ENCODE measurements around the gene CNOT4. TPM values are rescaled to one million over a fixed set of nuclear protein-coding genes. Genes with fewer than 3 reads are reported as not detected.
A peak's percentile ranks its signal among the peaks of the same experiment; 100 is the strongest.

CNOT4 gene
- total RNA-seq, 2 experiments from 2014 or later, result 24.0 to 29.8 TPM

- Histone ChIP-seq H3K9me3 (ENCODE audit: control insufficient read depth in 1 of 2, insufficient read depth in 1 of 2, low read length in 2 of 2) (no peaks in the 10 kb centered on the region), H3K4me1 (ENCODE audit: insufficient read depth, low read length) (peaks cover 7% of the 10 kb centered on the region), H3K4me3 (ENCODE audit: low read length) (no peak overlapping the region), H3K27ac (ENCODE audit: low read depth in 1 of 2, low read length in 2 of 2) (no peak overlapping the region), H3K27me3 (ENCODE audit: control insufficient read depth in 1 of 2, insufficient read depth in 2 of 2, low read length in 2 of 2) (no peaks in the 10 kb centered on the region), H3K36me3 (ENCODE audit: insufficient read depth, low read length) (peaks cover 2% of the 10 kb centered on the region)
- ChIA-PET CTCF (no interaction called here), POLR2A (no interaction called here)
- TF ChIP-seq CTCF (IDR thresholded peaks at IDR 0.05), result no peak
- Mint-ChIP-seq H3K36me3 (ENCODE audit: low read depth) (peaks cover 37% of the 10 kb centered on the region), H3K4me1 (ENCODE audit: low read depth) (peaks cover 48% of the 10 kb centered on the region), H3K4me3 (no peak overlapping the region), H3K27ac (peak overlapping the region; percentile 61), H3K9me3 (no peaks in the 10 kb centered on the region), H3K27me3 (no peaks in the 10 kb centered on the region)
- intact Hi-C loops (cut with DNase I, micrococcal nuclease), result no loop called here
- DNase-seq, result no peak
- no peak for ATAC-seq (ENCODE audit: poor library complexity)
Observed at GRCh38 chr7:135486261-135486920, 23.5 kb downstream of the CNOT4 start.

DNA sequence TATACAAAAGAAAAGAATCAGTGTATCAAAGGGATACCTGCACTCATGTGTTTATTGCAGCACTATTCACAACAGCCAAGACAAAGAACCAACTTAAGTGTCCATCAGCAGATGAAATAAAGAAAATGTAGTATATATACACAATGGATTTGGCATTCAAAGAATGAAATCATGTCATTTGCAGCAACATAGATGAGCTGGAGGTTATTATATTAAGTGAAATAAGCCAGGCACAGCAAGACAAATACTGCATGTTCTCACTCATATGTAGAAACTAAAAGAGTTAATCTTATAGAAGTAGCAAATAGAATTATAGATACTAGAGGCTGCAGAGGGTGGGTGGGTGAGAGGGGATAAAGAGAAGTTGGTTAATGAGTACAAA, 28.3 kb downstream of the CNOT4 start:
- Mint-ChIP-seq H3K4me3 (no peak overlapping the region), H3K27ac (no peak overlapping the region), H3K27me3 (no peaks in the 10 kb centered on the region), H3K9me3 (no peaks in the 10 kb centered on the region), H3K4me1 (ENCODE audit: low read depth) (peaks cover 65% of the 10 kb centered on the region), H3K36me3 (ENCODE audit: low read depth) (peaks cover 52% of the 10 kb centered on the region)
- intact Hi-C loops (cut with DNase I, micrococcal nuclease), result no loop called here
- peaks cover 2% of the 10 kb centered on the region for H3K4me1 ChIP-seq (ENCODE audit: insufficient read depth, low read length)
- ATAC-seq (ENCODE audit: poor library complexity) (no peak), DNase-seq (no peak)
- H3K9me3 ChIP-seq (ENCODE audit: control insufficient read depth in 1 of 2, insufficient read depth in 1 of 2, low read length in 2 of 2), result no peaks in the 10 kb centered on the region
- CTCF ChIA-PET, result interaction anchor here (1.4 kb wide), 1 partner anchor 28 kb away, joined by 3 read pairs; no protein-coding TSS in a partner anchor
- H3K4me3 ChIP-seq (ENCODE audit: low read length), result no peak overlapping the region
- H3K27ac ChIP-seq (ENCODE audit: low read depth in 1 of 2, low read length in 2 of 2), result no peak overlapping the region
- H3K36me3 ChIP-seq (ENCODE audit: insufficient read depth, low read length), result peaks cover 9% of the 10 kb centered on the region
- no peaks in the 10 kb centered on the region for H3K27me3 ChIP-seq (ENCODE audit: control insufficient read depth in 1 of 2, insufficient read depth in 2 of 2, low read length in 2 of 2)
- TF ChIP-seq CTCF (IDR thresholded peaks at IDR 0.05), result no peak
- POLR2A ChIA-PET, result no interaction called here

- H3K36me3 Mint-ChIP-seq (ENCODE audit: low read depth), result peaks cover 49% of the 10 kb centered on the region
- CTCF ChIA-PET, result interaction anchor here (1.4 kb wide), 1 partner anchor 27 kb away, joined by 3 read pairs; no protein-coding TSS in a partner anchor
- intact Hi-C loops (cut with DNase I, micrococcal nuclease), result no loop called here
- no peak overlapping the region for H3K27ac Mint-ChIP-seq
- H3K9me3 Mint-ChIP-seq, result no peaks in the 10 kb centered on the region
- ATAC-seq (ENCODE audit: poor library complexity), result no peak
- TF ChIP-seq CTCF (IDR thresholded peaks at IDR 0.05), result no peak
- Histone ChIP-seq H3K27ac (ENCODE audit: low read depth in 1 of 2, low read length in 2 of 2) (no peak overlapping the region), H3K4me1 (ENCODE audit: insufficient read depth, low read length) (peaks cover 2% of the 10 kb centered on the region), H3K36me3 (ENCODE audit: insufficient read depth, low read length) (peaks cover 9% of the 10 kb centered on the region), H3K4me3 (ENCODE audit: low read length) (no peak overlapping the region), H3K9me3 (ENCODE audit: control insufficient read depth in 1 of 2, insufficient read depth in 1 of 2, low read length in 2 of 2) (no peaks in the 10 kb centered on the region), H3K27me3 (ENCODE audit: control insufficient read depth in 1 of 2, insufficient read depth in 2 of 2, low read length in 2 of 2) (no peaks in the 10 kb centered on the region)
- H3K4me1 Mint-ChIP-seq (ENCODE audit: low read depth), result peaks cover 60% of the 10 kb centered on the region
- no peaks in the 10 kb centered on the region for H3K27me3 Mint-ChIP-seq
- POLR2A ChIA-PET, result interaction anchor here (0.7 kb wide), 1 partner anchor 17 kb away, joined by 3 read pairs; no protein-coding TSS in a partner anchor
- H3K4me3 Mint-ChIP-seq, result no peak overlapping the region
- no peak for DNase-seq
Observed at GRCh38 chr7:135480966-135481597, 28.8 kb downstream of the CNOT4 start.

All from CD4-positive, alpha-beta T cell (primary cell).